GM21619 (cell line): ENCODE measurements around the gene NGF.

ENCODE experiments used
- ATAC-seq: cut with Tn5 transposase; IDR thresholded peaks from one replicate; pipeline ENCODE4 v1.9.1; 2021; ENCODE audit not compliant: unreplicated experiment

Gene NGF

DNA sequence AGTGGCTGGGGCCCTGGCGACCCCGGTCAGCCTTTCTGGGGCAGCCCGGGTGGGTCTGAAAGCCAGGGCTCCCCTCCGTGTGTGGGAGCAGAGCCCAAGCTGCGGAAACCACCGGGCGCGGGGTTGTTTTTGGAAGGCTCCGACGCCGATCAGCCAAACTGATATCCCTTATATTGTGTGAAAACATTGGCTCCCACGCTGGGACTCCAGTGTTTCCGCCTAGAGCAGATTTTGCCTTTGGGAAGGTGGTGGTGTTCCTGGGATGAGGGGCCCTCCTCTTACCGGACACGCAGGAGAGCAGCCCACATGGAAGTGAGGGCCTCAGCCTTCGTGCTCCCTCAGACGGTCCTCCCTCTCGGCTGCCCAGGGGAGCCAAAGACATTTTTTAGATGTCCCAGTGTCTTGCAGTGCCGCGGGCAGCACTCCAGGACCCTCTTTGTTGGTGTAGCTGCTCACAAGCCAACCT is 54.3 kb downstream of the NGF start:
- no peak for ATAC-seq

DNA sequence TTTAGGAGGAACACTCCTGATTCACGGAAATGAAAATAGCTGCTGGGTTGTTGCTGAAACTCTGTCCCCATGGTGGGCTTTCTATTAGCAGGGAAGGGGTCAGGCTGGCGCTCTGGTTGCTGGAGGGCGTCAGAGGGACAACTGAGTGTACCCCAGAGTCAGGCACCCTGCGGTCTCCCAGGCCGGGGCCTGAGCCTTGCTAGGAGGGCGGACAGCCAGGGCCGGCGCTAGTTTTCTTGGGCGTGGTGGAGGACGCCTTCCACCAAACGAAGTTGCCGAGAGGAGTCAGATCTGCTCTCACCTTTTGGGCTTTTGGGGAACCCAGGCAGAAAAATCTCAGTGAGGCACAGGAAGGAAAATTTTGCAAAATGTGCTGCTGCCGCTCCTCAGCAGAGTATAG is 54.8 kb downstream of the NGF start:
- no peak for ATAC-seq

DNA sequence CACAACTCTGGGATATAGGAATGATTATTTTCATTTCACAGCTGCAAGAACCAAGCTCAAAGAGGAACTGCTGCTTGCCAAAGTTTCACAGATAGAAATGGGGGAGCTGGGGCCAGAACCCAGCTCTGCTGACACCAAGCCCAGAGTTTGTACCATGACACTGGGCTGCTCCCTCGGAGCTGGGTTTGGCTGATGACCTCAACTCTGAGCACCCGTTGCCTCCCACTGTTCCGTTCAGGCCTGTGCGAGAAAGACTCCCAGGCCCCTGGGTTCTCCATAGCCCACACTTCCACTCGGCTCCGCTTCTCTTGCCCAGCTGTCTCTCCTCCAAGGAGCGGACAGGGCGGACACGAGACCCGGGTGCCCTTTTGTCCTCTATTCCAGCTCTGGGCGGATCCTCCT is 55.2 kb downstream of the NGF start:
- ATAC-seq, result no peak

DNA sequence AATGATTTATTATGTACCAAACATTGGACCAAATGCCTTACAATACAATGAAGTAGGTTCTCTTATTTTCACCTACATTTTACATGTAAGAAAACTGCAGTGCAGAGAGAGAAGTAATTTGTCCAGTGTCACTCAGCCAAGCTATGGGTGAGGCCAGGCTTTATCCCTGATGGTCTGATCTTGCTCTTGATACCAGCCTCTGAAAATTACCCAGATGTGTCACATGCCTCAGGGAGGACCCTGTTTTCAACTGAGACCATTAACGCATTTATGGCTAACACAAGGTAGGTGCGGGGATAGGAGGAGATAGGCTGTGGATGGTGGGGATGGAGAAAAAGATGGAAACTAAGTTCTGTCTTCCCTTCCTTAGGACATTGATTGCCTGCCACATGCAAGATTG is 56.9 kb downstream of the NGF start:
- ATAC-seq, result no peak

DNA sequence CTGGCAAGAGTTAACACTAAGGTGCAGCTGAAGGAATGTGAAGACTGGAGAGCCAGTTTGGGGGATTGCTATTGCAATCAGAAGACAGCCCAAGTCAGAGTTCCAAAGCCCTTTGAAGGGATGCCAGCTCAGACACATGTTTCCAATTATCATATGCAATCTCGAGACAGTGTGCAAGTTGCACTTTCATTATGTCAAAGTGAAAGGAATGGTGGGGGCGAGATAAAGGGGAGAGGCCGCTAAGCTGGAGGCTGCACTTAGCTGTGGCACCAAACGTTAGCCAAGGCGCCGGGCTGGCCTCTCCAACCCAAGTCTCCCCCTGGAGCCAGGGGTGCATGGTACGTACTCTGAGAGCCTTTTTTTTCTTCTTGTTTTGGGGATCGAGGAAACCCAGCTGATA is 58.0 kb downstream of the NGF start:
- no peak for ATAC-seq

DNA sequence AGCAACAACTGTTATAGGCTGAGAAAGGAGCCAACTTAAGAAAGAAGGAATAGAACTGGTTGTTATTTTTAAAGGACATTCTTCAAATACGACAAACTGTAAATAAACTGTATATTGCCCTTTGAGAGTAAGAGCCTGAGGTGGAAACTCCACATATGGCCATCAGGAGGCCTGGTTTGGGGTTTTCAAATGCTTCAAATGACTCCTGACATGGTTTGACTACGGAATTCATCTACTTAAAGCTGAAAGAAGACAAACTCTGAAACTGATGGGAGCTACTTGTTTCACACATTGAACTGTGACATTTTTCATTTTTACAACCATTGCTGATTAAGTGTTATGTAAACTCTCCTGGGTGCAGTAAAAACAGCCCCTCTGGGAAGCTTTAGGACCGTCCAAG is 59.8 kb downstream of the NGF start:
- no peak for ATAC-seq

DNA sequence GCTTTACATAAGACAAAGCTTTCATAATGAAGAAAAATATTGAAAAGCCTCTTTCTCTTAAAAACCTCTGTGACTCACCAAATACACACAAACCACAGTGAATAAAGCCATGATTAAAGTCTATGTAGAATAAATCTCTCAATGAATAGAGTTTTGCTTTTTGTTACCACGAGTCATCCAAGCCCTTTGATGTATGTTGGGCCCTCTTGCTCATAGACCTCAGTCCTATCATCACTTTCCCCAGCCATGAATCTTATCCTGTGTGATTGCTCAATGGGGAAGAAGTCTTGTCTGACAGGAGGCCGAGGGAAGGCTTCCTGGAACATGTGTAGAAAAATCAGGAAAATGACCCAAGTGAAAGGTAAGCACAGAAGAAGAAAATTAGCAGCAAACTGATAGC is 60.8 kb downstream of the NGF start:
- ATAC-seq, result no peak

DNA sequence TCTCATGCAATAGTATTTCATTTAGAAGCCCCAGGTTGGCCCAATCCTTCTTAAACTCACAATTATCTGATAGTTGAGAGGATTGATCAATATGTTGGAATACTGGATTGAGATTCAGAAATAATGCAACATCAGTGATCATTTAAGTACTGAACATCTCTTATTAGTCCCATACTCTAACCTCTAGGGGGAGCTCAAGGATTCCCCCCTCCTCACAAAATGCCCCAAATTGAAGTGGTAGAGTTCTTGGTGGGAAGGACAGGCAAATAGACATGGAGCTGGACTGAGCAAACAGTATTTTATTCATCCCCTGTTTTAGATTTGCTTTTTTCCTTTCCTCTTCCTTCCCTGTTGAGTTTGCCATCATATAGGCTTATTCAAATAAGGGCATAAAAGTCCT is 62.8 kb downstream of the NGF start:
- no peak for ATAC-seq

DNA sequence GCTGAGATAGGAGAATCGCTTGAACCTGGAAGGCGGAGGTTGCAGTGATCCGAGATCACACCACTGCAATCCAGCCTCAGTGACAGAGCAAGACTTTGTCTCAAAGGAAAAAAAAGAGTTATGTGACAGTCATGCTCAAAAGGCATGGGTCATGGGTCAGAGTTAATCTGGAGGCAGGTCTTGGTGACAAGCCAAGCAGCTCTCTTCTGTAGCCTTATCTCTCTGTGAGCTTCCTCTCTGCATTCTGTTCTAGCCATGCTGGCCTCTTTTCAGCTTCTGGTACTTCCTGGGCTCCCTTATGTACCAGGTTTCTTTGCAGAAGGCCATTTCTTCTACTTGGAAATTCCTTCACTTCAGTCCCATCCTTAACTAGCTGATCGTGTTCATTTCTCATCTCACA is 63.6 kb downstream of the NGF start:
- ATAC-seq, result no peak

DNA sequence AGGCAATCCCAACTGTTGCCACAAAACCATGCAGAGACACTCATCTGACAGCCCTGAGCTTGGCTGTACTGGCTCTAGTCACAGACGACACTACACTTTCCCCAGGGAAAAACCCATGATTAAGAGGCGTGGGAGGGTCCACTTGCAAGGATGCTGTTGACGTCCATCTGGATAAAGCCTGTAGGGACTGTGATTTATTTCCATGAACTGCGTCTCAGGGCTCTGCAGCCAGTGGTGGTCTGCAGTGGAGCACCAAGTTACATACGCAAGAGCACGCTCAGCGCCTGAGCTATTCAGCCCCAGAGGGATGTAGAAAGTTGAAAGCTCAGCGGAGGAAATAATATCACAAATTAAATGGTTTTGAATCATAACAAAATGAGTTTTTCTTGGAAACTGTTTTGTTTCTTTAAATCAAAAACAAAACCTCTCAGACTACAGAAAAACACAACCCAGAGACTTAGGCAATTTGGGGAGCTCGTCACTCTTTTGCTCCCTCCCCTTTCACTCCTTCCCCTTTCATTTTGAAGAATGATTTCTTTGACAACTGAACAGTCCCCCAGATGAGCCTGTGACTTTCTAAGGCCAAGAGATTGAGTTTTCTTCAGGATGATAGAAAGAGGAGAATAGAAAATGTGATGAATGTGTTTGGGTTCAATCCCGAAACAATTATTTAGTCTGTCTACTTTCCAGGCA is 71.2 kb downstream of the NGF start:
- ATAC-seq, result no peak

DNA sequence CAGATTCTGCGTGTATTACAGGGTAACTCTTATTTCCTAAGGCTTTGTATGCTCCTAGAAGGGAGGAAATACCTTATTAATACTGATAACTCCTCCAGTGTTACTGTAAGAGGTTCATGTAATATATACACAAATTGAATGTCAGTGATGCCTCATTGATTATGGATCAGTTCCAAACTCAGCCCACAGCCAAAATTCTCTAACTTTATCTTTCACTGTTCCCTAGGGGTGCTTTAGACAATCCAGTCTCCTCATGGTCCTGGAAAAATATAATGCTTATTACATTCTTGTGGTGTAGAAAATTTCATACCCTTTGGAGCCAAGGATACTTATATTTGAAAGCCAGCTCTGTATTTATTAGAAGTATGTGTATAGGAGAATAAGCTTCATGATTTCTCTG is 73.0 kb downstream of the NGF start:
- ATAC-seq, result no peak

DNA sequence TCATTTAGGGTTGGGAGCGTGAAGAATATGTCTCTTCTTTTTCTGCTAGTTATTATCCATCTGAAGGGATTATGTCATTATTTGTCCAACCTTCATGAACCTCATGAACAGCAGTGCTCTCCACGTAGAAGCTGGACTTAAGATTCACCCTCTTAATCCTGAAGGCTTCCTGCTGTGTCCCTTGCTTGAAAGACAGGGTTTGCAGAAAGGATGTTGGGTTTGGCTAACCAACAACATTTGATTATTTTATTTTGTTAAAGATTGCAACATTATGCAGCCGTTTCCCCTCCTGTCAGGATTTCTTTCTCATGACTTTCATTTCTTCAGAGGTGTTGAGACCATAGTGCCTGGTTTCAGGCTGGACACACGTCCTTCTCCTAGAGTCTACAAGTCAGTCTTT is 75.2 kb downstream of the NGF start:
- no peak for ATAC-seq

DNA sequence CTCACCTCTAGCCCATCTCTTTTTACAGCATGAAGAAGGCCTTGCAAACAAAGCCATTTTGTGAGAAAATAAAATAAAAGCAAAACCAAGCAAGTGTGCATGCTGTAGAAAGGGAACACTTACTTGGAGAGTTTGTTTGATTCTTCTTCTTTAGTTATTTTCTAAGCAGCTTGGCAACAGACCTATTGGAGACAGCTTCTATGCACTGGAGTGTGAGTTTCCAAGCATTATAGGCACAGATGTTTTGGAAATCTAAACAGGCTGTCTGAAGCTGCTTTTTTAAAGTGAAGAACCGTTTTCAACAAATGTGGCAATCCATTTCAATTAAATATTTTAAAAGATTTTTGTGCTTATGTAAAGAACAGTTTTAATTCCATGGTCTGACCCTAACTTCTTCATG is 76.6 kb downstream of the NGF start:
- no peak for ATAC-seq

DNA sequence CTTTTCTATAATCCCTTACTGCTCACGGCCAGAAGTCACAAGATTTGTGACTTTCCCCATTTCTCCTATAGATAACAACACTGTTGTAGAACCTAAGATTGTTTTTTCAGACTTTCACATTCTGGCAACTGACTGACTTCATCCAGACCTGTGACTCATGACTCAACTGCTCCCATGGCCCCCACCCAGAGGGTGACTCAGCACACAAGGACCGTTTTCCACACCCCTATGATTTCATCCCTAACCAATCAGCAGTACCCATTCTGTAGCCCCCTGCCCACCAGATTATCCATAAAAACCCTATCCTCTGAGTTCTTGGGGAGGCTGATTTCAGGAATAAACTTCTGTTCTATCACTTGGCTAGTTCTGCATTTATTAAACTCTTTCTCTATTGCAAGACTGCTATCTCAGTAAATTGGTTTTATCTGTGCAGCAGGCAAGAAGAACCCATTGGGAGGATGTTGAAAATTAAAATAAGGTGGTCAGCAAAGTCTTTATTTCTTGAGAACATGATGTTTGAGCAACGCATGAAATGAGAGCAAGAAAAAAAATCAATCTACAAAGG is 79.7 kb downstream of the NGF start:
- ATAC-seq, result no peak

DNA sequence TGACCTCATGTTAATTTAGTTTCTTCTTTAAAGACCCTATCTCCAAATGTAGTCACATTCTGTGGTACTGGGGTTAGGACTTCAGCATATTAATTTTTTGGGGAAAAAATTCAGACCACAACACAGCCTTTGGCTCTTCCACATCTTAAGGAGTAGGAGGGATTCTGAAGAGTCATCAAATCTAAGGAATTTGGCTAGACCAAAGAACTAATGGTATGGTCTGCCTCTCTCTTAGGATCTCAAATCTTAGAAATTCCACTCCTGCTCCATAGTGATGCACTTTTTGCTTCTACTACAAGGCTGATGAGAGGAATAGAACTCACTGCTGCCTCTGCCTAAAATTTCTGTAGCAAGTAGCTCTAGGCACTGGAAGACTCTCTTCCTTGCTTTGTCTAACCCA is 80.5 kb downstream of the NGF start:
- no peak for ATAC-seq

DNA sequence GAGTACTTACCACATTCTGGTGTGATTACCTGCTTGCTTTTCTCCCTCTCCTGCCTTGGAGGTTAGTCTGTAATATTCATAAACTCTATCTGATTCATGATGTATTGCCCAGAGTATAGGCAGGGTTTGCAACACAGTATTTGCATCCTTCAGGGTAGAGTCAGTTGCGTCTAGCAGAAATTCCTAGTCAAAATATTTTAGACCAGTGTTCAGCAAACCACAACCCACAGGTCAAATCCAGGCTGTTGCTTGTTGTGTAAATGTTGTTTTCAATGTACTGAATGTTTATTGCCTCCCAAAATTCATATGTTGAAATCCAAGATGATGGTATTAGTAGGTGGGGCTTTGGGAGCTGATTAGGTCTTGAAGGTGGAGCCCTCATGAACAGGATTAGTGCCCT is 82.9 kb downstream of the NGF start:
- ATAC-seq, result no peak

DNA sequence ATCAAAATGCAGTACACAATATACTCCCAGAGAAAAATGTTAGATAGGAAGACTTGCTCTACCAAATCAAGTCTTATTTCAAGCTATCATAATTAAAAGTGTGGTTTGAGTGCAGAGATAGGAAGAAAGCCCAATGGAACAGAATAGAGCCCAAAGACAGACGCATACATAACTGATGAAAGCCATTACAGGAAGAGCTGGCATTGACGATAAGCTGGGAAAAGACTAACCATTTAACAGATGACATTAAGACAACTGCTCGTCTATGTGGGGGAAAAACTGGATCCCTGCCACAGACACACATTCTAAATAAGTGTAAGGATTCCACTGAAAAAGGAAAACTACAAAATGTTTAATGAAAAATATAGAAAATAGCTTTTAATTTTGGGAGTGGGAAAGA is 85.5 kb downstream of the NGF start:
- no peak for ATAC-seq

DNA sequence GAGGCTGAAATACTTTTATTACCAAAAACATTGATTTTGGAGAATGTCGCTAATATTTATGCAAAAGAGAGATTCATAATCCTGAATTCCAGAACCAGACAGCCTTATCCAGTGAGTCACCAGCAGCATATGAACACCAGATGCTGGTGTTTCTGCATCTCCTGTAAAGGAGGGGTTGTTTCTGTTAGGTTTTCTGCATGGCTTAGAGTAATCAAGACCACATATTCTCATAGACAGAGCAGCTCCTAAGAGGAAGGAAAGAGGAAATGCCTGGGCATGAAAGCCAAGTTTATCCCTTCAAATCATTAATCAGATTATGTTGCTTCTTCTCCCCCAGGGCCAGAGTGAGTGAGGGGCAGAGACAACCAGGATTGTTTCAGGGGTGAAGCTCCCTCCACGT is 86.2 kb downstream of the NGF start:
- ATAC-seq, result no peak

DNA sequence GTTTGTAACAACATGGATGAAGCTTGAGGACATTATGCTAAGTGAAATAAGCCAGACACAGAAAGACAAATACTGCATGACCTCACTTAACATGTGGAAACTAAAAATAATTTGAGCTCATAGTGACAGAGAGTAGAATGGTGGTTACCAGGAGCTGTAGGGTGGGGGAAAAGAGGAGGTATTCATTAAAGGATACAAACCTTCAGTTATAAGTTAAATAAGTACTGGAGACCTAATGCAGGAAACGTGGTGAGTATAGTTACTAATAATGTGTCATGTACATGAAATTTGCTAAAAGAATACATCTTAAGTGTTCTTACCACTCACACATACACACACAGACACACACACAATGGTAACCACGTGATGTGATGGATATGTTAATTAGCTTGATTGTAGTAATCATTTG is 86.7 kb downstream of the NGF start:
- no peak for ATAC-seq

DNA sequence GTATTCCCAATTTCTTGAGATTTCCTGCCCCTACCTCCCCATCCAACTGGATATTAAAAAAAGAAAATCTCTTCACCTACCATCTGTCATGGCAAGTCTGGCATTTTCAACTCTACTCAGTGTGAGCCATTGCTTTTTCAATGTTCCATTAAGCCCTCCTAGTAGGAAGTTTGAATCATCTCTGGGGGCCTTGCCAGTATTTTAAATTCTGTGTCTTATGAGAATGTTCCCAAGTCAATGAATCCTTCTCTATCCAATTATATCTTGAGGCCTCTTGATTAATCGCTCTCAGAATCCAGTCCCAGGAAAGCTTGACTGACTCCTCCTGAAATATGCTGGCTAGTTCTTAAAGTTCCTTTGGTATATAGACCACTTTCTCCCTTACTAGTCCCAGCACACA is 91.5 kb downstream of the NGF start:
- ATAC-seq, result no peak

DNA sequence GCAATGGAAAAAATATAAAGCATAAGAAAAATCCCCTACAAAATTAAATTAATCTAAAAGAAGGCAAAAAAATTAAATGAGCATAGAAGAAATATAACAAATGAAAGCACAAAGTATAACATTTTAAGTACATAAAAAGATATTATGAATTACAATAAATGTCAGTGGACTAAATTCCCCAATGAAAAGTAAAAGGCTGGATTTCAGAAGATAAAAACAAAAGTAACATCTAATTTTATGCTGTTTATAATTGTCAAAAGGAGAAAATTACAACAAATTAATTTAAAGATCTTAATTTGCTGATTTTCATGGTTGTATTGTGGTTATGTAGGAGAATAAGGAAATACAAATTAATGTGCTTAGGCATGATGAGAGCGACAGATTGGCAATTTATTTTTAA is 92.8 kb downstream of the NGF start:
- no peak for ATAC-seq

DNA sequence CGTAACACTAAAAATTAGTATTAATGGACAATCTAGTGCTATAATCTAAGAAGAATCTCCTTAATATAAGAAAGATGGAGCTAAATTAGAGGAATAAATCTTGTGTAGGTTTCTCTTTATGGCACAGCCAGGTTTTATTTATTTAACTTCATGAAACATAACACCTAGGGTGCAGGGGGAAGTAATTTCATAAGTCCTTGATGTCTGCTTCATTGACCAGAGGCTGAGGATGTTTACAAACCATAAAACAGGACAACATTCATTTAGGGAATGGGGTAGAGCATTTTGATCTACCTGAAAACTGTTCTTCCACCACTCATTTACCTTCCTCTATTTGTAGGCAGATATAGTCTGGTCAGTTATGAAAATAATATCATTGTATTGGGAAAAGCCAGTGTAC is 95.5 kb downstream of the NGF start:
- ATAC-seq, result no peak

DNA sequence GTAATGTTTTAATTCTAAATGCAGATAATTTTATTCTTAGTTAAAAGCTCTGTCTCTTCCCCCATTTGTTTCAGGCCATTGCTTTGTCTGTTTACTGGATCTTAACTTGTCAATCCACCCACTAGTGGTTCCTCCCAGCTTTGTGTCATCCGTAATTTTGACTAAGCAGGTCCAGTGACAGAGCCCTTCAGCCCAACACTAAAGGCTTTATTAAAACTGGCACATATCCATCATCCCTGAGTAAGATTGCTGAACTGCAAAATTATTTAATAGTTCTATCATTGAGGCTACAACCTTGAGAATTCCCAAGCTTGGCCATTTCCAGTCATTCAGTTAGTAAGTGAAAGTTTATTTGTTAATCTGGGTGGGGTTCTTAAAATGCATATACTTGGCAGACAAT is 96.7 kb downstream of the NGF start:
- no peak for ATAC-seq
